KMS-11 (cell line): Measurements from ENCODE around the gene MMADHC.

Source experiments
- H2AFZ ChIP-seq: fragments of 200-600 bp; sonication (generic); 2 replicates; pipeline ENCODE4 v1.6.1; 2016; ENCODE audit warnings: antibody characterized with exemption, mixed run types, low read depth
- H3K27ac ChIP-seq: fragments of 200-600 bp; sonication (generic); 2 replicates; pipeline ENCODE4 v1.6.1; 2016; ENCODE audit warnings: mild to moderate bottlenecking, mixed run types
- H3K27me3 ChIP-seq: fragments of 200-600 bp; sonication (generic); 2 replicates; pipeline ENCODE4 v1.6.1; 2017; ENCODE audit warnings: mild to moderate bottlenecking, low read depth, mixed run types, moderate library complexity; ENCODE audit not compliant: insufficient read depth
- H3K36me3 ChIP-seq: fragments of 200-600 bp; sonication (generic); 2 replicates; pipeline ENCODE4 v1.6.1; 2017; ENCODE audit warnings: mild to moderate bottlenecking, mixed run types; ENCODE audit not compliant: insufficient read depth
- H3K4me1 ChIP-seq: fragments of 200-600 bp; sonication (generic); 2 replicates; pipeline ENCODE4 v1.6.1; 2016; ENCODE audit warnings: mild to moderate bottlenecking, low read depth, mixed run types; ENCODE audit not compliant: poor library complexity, severe bottlenecking
- H3K4me2 ChIP-seq: fragments of 200-600 bp; sonication (generic); 2 replicates; pipeline ENCODE4 v1.7.0; 2016; ENCODE audit warnings: mild to moderate bottlenecking, mixed run types
- H3K4me3 ChIP-seq: fragments of 200-600 bp; sonication (generic); IDR thresholded peaks from 2 replicates; pipeline ENCODE4 v1.6.1; 2017; ENCODE audit warnings: low read depth, low read length, mixed read lengths; ENCODE audit not compliant: insufficient read depth
- H3K79me2 ChIP-seq: fragments of 200-600 bp; sonication (generic); 2 replicates; pipeline ENCODE4 v1.6.1; 2016; ENCODE audit warnings: low read depth, mixed run types; ENCODE audit not compliant: insufficient read depth
- H3K9ac ChIP-seq: fragments of 200-600 bp; sonication (generic); 2 replicates; pipeline ENCODE4 v1.6.1; 2016; ENCODE audit warnings: mild to moderate bottlenecking, mixed run types
- H4K20me1 ChIP-seq: fragments of 200-600 bp; sonication (generic); 2 replicates; pipeline ENCODE4 v1.6.1; 2016; ENCODE audit warnings: mild to moderate bottlenecking, mixed run types; ENCODE audit not compliant: insufficient read depth
- CTCF ChIP-seq: fragments of 200-600 bp; sonication (generic); conservative IDR thresholded peaks from 2 replicates; pipeline ENCODE4 v1.6.1; 2017; ENCODE audit warnings: low read depth, mild to moderate bottlenecking, antibody characterized with exemption, low read length, moderate library complexity, mixed read lengths

MMADHC gene

DNA sequence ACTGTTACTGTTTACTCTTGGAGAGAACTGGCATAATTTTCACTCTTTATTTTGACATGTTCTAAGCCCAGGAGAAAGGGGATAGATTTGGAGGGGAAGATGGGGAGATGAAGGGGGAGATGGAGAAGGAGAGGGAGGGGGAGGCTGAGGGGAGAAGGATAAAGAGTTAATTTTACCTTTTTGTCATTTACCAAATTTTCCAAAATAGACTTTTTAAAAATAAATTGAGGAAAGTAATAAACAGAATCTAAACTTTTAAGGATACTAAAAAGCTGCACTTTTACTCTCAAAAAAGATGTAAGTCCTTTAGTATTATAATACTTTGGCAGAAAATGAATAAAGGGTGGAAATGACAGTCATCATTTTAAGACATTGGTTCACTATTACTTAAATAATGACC is 12.3 kb downstream of the MMADHC start:
- no peaks in the 10 kb centered on the region for H3K27me3 ChIP-seq
- H2AFZ ChIP-seq = no peak overlapping the region
- no peaks in the 10 kb centered on the region for H3K4me1 ChIP-seq
- H4K20me1 ChIP-seq = no peaks in the 10 kb centered on the region; the same call in 1 of the 2 replicates
- H3K9ac ChIP-seq = no peak overlapping the region
- H3K4me2 ChIP-seq = no peak overlapping the region
- no peak for TF ChIP-seq CTCF
- no peak overlapping the region for H3K27ac ChIP-seq
- H3K4me3 ChIP-seq = no peak overlapping the region
- peaks cover 13% of the 10 kb centered on the region for H3K36me3 ChIP-seq
- peaks cover 13% of the 10 kb centered on the region; the same call in 1 of the 2 replicates for H3K79me2 ChIP-seq

DNA sequence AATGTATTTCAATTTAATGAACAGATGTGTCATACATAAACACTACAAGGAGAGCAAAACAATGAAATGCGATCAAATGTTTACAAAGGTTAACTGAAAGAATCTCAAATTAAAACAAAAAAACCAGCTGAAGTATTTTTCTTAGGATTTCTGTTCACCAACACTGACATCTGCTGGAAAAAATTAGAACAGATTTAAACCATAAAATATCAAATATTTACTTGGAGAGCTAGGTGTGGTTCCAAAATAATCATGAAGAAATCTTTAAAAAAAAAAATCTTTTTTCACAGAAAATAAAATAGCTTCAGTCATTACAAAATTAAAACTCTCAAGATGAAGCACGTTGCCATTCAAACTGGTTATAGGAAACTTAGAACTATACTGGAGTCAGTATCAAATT is 13.8 kb downstream of the MMADHC start:
- Histone ChIP-seq H3K36me3 (peaks cover 15% of the 10 kb centered on the region), H3K4me2 (no peak overlapping the region), H3K4me3 (no peak overlapping the region), H3K27me3 (no peaks in the 10 kb centered on the region), H3K9ac (no peak overlapping the region), H4K20me1 (no peaks in the 10 kb centered on the region; the same call in 1 of the 2 replicates), H3K4me1 (no peaks in the 10 kb centered on the region), H3K27ac (no peak overlapping the region), H3K79me2 (peaks cover 11% of the 10 kb centered on the region; the same call in 1 of the 2 replicates), H2AFZ (no peak overlapping the region)
- TF ChIP-seq CTCF = peak; percentile 49; the same call in 1 of the 2 replicates

- Histone ChIP-seq H3K79me2 (peaks cover 5% of the 10 kb centered on the region; the same call in 1 of the 2 replicates), H2AFZ (no peak overlapping the region), H3K4me3 (no peak overlapping the region), H3K4me2 (no peak overlapping the region), H3K27me3 (no peaks in the 10 kb centered on the region), H4K20me1 (no peaks in the 10 kb centered on the region; the same call in 1 of the 2 replicates), H3K9ac (no peak overlapping the region), H3K4me1 (no peaks in the 10 kb centered on the region), H3K36me3 (peaks cover 20% of the 10 kb centered on the region), H3K27ac (no peak overlapping the region)
- no peak for TF ChIP-seq CTCF
Observed at GRCh38 chr2:149572102-149572953, 15.2 kb downstream of the MMADHC start.

DNA sequence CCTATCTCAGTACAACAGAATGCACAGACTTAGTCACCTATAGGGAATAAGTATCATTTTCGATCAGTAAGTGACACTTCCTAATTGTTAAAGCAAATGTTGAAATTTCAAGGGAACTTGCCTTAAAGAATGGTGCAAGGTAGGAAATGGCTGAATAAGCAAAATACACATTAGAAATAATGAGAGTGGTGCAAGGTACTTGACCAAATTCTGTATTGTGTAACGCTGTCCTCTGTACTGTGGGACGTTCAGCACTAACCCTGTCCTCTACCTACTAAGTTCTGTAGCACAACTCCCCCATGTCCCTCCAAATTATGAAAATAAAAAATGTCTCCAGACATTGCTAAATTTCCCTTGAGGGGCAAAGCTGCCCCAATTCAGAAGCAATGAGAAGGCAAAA is 19.4 kb downstream of the MMADHC start:
- Histone ChIP-seq H3K9ac (no peak overlapping the region), H3K4me3 (no peak overlapping the region), H3K27ac (no peak overlapping the region), H4K20me1 (no peaks in the 10 kb centered on the region), H3K36me3 (peaks cover 13% of the 10 kb centered on the region), H3K4me2 (no peak overlapping the region), H2AFZ (no peak overlapping the region), H3K79me2 (no peaks in the 10 kb centered on the region), H3K4me1 (no peaks in the 10 kb centered on the region), H3K27me3 (no peaks in the 10 kb centered on the region)
- no peak for TF ChIP-seq CTCF
